HG02798 (cell line): ENCODE data around the gene SUSD4.

ENCODE experiments used
- ATAC-seq: cut with Tn5 transposase; IDR thresholded peaks from one replicate; pipeline ENCODE4 v1.9.1; 2021; ENCODE audit warnings: mild to moderate bottlenecking; ENCODE audit not compliant: unreplicated experiment, poor library complexity

Gene SUSD4

DNA sequence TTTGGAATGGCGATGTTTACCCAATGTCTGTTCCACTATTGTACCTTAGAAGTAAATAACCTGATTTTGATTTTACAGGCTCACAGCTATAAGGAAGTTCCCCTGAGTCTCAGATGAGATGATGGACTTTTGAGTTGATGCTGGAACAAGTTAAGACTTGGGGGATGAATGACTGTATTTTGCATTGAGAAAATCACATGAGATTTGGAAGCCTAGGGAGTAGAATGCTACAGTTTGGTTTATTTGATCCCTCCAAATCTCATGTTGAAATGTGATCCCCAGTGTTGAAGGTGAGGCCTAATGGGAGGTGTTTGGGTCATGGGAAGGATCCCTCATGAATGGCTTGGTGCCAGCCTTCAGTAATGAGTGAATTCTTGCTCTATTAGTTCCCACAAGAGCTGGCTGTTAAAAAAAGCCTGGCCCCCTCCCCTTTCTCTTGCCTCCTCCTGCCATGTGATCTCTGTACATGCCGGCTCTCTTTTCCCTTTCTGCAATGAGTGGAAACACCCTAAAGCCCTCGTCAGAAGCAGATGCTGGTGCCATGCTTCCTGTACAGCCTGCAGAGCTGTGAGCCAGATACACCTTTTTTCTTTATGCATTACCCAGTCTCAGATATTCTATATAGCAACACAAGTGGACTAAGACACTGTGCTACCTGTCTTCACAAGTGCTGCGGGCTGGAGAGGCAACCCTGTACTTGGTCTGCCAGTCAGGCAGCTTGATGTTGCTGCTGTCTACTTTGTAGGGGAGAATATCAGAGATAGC lies 143.9 kb downstream of the SUSD4 start:
- no peak for ATAC-seq

DNA sequence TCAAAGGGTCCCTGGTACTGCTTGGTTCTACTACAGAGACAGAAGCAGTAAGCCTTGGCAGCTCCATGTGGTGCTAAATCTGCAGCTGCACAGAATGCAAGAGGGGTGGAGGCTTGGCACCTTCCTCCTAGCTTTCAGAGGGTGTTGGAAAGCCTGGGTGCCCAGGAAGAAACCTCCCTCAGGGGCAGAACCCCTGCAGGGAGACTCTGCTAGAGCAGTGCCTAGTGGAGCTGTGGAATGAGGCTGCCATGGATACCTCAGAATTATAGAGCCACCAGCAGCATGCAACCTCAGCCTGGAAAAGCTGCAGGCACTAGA lies 144.7 kb downstream of the SUSD4 start:
- no peak for ATAC-seq

DNA sequence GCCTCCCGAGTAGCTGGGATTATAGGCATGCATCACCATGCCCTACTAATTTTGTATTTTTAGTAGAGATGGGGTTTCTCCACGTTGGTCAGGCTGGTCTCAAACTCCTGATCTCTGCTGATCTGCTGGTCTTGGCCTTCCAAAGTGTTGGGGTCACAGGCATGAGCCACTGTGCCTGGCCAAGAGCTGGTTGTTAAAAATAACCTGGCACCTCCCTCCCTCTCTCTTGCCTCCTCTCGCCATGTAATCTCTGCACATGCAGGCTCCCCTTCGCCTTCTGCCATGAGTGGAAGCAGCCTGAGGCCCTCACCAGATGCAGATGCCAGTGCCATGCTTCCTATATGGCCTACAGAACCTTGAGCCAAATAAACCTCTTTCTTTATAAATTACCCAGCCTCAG lies 146.2 kb downstream of the SUSD4 start:
- ATAC-seq: no peak

DNA sequence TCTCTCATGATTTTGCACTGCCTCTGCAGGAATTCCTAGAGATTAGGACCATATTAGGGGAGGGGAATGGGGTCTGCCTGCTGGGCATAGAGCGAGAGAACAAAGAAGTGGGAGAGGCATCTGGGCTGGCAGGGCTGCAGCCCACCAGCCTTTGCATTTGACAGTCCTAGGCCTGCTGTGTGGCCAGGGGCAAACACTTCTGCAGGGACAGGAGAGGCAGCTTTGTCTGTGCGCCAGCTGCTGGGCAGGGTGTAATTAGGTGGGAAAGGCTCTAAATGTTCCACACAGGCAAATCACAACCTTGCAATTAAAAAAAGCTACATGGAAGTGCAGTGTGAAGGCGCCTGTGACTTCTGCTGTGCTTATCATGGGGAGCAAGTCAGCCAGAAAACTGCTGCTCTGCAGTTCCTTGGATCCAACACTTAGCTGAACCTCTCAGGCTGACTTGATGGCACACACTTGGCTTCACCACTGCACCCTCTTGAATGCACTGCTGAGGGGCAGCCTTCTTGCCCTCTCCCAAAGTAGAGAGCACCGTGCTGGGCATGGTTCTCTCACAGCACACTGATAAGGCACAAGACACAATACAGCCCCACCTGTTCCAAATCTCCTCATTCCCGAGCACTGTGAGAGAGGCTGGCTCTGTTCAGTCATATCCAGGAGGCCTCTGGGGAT lies 147.3 kb downstream of the SUSD4 start:
- no peak for ATAC-seq

DNA sequence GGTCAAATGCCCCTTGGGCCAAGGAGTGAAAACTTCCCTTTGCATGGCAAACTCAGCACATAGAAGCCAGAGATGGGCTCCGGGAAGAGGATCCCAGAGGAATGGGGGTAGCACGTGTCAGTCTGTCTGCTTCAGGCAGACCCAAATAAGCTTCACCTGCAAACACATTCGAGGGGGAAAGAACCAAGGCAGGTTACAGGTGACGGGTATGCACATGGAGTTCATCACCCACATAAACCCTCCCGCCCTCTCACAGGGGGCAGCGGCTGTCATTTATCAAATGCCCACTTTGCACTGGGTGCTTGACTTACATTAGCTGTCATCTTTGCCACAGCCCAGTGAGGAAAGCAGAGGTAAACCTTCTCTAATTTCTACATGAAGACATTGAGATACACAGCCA lies 147.9 kb downstream of the SUSD4 start:
- ATAC-seq: no peak

DNA sequence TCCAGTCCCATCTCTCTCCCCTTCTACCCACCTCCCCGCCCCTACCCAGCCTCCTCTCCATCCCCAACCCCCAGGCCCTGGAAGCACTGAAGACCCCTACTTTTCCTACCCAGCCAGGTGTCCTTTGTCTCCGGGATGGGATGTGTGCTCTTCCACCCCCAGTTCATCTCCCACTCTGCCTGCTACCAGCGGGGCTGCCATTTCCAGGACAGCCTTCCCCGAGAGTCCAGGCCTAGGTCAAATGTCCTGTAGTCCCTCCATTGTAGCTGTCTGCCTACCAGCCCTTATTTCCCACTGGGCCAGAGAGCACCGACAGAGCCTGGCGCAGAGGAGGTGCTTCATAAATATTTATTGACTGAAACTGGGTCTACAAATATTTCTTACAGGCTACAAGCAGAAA lies 148.9 kb downstream of the SUSD4 start:
- ATAC-seq: no peak

DNA sequence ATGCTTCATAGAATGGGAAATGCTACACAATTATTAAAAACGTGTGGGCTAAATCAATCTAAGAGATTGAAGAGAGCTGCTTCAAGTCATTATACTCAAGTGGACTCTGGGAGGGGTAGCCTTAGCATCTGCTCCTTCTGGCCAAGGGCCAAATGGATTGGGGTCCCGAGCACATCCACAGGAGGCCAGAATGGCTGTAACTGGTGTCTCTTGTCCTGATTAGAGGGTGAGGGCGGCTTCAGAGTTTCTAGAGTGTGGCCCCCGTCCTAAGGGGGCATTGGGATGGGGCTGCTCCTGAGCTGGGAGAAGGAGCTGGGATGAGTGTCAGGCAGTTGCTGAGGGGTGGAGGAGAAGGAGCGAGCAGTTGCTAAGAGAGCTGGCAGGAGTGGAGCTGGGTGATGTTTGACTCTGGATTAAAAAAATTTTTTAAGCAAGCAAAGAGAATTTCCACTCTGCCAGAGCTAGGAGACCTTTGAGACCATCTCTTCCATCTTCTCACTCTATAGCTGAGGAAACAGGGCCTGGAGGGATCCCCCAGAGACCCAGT lies 149.6 kb downstream of the SUSD4 start:
- ATAC-seq: no peak

DNA sequence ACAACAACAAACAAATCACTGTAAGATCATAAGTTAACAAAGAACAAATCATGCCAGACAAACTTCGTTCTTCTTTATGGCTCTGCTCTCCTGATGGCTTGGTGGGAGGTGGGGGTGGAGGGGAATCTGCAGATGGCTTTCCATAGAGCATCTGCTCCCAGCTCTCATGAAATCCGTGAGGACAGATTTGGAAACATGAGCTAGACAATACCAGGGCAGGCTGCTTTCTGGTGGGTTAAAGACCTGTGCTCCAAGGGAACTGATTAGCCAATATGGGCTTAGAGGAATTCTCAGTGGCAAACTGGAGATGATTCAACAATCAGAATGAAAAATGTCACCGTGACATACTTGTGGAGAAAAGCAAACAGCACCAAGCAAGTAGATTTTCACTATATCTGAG lies 151.5 kb downstream of the SUSD4 start:
- ATAC-seq: no peak

DNA sequence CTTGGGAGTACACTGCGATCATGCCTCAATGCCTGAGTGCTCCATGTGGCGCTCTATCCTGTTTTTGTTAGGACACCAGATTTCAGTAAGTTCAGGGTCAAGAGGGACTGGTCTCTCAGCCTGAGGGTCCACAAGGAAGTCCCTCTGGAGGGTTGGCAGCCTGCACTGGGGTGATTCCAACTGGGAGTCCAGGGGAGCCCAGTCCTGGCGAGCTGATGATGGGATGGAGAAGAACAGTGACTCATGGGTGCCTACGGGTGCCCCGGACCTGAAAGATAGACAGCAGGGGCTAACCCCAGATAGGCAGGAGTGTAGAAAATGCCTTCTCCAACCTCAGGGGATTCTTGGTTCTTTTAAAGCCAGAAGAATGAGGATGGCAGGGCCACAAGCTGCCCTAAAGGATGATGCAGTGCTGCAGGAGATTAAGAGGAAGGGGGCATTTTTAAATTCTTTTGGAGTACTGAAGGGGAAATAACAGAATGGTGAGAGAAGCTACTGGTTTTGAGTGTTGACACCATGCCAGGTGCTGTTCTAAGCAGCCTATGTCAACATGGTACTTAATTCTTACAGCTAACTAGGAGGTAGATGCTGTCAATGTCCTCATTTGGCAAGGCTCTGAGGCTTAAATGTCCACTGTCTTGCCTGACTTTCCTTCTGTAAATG lies 152.5 kb downstream of the SUSD4 start:
- ATAC-seq: no peak

DNA sequence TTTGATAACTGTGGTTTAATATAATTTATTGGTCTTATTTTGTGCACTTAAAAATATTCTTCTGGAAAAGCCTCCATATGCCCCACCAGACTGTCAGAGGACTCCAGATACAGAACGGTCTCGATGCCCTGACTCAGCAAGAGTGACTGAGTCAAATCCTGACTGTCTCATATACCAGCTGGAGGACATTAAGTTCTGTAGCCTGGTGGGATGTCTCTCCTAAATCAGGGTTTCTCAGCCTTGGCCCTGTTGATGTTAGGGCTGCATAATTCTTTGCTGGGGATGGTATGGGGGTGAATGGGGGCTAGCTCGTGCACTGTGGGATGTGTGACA lies 153.2 kb downstream of the SUSD4 start:
- ATAC-seq: no peak

DNA sequence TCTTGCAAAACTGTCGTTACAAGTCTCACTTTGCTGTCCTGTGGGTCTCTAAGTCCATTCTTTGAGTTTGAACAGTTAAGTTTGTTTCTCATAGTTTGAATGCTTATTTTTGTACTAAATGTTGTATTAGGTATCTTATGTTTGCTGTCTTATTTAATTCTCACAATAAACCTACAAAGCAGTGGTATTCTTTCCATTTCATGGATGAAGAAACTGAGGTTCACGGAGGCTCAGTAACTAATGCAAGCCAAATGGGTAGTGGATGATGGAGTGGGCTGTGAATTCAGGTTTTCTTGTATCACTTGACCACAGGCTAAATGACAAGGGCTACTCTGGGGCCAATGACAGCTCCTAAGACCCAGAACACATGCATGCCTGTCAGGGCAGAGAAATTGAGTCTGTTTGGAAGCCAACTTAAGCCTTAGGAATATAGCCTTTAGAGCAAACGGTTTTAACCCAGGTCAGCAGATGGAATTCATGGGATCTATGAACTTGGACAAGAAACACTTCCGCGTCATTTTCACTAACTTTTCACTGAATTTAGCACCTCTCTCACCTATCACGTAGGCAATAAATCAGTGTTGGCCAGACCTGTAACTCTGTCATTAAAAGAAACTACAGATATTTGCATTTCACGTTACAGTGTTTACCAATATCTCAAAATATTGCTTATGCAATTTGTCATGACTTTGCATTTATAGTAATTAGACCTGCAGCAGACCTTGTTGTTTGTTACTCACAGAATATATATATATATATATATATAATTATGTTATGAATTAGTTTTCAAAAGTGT lies 153.8 kb downstream of the SUSD4 start:
- no peak for ATAC-seq

DNA sequence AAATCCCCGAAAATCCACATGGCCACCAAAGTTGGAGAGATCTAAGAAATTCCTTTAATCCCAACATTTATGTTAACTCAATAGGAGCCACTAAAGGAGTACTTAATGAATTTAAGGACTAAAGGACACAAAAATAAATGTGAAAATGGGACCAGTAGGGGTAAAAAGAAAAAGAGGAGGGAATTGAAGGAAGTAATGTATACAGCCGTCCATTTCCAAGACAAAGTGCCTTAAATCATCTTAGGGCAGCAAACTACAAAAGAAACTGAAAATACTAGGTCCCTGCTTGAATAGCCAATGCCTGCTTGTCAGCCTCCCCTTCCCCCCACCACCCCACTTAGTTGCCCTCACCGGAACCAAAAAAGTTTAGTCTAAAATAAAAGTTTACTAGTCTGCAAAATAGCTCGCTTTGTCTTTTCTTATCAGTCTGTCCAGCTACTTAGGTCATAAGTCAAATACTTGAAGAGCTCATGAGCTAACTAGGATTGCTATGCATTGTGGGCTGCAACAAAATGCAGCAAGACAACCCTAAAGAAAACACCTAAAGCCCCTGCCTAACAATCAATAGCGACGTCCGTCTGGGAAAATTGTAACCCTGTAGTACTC lies 154.6 kb downstream of the SUSD4 start:
- ATAC-seq: no peak

DNA sequence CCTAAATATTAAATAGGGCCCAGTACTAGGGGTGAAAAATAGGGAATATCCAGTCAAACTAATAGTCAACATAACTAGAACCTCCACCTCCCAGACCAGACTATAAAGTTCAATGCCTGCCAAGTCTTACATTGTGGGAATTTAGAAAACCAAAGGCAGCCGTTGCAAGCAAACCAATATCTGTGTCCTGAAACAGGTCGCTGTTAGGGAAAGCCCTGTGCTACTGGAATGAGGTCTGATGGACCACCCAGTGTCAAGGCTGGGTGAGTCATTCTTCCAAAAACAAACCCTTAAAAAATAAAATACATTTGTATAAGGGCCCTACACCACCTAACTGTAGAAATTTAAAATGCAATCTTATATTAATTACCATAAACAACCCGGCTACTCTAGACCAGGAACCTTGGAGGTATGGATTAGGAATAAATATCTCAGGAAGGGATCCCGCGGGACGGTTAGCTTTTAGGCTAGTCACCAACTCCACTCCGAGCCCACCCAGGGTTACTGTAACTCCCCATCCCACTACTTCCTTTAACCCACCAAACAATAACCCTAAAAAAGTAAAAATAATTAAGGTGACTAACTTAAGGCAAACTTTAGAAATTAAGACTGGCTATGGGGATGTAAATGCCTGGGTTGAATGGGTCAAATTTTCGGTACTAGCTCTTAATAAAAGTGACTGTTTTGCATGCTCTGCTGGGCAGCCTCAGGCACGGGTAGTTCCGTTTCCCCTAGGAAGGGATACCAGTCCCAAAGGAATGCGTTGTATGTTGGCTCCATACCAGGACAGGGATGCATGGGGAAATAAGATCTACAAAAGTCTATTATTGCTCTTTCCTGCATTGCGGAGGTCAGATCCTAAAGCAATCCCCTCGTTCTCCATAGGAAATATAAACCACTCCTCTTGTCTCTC lies 155.6 kb downstream of the SUSD4 start:
- ATAC-seq: no peak

DNA sequence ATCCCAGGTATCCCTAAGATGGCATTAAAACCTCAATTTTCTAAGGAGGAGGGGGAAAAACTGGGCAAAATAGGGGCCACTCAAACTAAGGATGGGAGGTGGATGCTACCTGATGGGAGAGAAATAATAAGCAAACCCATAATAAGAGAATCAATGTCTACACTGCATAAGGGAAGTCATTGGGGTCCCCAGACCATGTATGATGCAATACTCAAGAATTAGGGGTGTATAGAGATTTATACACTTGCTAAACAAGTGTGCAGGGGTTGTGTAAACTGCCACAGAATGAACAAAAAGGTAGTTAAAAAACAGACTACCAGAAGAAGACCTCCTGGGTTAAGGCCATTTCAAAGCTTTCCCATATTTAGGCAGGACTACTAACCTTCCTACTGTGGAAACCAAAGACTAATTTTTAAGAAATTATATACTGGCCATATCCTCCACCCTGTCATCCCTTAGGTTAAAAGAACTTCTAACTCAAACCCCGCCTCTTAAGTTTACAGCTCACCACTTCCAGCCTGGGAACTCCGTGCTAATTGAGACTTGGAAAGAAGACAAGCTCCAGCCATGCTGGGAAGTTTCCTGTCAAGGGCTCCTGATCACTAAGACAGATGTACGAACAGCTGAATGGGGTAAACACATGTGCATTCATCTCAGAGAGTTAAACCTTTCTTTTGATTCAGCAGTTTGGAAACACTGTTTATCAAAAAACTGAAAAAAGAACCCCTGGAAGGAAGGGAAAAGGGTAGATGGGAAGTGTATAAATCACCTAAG lies 156.5 kb downstream of the SUSD4 start:
- ATAC-seq: no peak

DNA sequence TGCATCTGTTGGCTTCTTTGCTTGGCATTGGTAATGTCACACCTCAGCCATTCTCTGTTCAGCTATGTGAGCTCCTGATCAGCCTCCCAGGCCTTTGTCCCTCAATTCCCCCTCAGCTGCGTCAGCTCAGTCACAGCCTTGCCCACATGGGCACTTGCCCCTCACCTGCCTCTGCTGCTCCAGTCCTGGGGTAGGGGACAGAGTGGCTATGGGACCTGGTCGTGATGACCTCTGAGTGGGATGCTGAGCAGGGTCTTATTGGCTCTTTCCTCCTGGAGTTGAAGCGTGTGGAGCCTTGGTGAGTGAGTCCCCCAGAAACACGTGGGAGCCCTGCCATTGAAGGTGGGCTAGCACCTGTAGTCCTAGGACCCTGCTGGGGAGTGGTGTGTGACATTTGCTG lies 159.6 kb downstream of the SUSD4 start:
- ATAC-seq: no peak

DNA sequence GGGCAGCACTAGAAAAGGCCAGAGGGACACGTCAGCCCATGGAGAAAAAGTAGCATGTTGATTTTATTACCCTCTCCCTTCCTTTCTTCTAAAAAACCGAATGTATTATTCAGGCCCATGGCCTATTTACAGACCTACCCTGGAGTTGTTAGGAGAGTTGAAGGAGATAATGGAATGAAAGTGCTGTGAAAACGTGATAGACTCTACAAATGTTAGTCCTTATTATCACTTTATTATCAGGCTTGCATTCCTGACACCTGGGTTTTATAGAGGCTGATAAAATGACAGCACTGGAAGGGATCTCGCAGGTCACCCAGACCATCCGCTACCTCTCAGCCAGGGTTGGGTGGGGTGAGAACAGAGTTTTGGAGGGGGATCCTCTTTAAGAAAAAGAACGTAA lies 160.3 kb downstream of the SUSD4 start:
- no peak for ATAC-seq

DNA sequence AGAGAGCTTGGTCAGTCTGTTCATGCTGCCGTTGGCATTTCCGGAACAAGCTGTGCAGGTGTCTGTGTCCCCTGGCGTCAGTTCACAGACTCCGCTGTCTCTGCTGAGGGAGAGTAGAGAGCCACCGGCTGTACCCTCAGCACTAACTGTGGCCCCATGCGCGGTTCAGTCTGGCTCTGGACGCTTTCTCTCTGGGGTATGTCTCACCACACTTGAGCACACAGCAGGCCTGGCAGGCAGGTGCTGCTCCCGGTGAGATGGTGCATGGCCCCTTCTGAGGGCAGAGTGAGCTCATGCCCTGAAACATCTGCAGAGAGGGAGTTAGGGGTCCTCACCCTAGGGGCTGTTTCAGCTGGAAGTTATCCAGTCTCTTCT lies 161.0 kb downstream of the SUSD4 start:
- ATAC-seq: no peak

DNA sequence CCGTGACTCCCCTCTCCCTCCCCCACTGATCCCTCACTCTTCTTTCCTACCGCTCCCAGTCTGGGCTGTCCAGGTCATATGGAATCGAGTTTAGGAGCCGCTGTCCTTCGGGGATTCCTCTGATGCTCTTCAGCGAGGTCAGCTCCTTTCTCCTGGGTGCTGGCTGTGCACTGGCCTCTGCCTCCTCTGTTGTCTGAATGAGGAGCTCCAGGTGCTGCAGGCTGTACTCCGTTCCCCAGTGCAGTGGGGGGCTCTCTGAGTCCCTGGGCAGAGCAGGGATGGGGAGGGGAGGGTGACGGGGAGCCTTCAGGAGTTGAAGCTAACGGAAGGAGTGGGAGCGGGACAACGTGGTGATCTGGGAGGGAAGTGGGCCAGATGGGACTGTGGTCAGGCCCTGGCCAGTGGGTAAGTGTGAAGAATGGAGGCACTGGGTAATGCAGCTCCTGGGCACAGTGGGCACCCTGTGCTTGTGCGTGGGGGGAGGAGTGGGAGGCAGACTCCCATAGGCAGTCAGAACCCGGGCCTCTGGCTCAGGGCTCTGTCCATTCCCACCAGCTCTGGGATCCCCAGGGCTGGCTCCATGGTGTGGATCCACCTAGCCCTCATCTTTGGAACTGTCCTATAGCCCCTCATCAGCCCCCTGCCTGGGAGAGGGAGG lies 161.5 kb downstream of the SUSD4 start:
- ATAC-seq: no peak
